Ramos (cell line): ENCODE measurements around the gene SLC44A1.

Experiments used
- in situ Hi-C: fragments of 300-500 bp; cut with MboI; formaldehyde crosslinking; loops from one replicate; pipeline ENCODE4 v1.14.3; 2022; ENCODE audit warnings: low sequenced_read_pairs; ENCODE audit not compliant: unreplicated experiment

SLC44A1 gene

GRCh38 chr9:105293408-105293807 lies 49.0 kb downstream of the SLC44A1 start:
- in situ Hi-C loops, result no loop called here

GRCh38 chr9:105295201-105295550 lies 50.7 kb downstream of the SLC44A1 start:
- in situ Hi-C loops, result no loop called here

GRCh38 chr9:105295986-105296385 lies 51.5 kb downstream of the SLC44A1 start:
- in situ Hi-C loops, result no loop called here

GRCh38 chr9:105296445-105296844 lies 52.0 kb downstream of the SLC44A1 start:
- in situ Hi-C loops, result no loop called here

DNA sequence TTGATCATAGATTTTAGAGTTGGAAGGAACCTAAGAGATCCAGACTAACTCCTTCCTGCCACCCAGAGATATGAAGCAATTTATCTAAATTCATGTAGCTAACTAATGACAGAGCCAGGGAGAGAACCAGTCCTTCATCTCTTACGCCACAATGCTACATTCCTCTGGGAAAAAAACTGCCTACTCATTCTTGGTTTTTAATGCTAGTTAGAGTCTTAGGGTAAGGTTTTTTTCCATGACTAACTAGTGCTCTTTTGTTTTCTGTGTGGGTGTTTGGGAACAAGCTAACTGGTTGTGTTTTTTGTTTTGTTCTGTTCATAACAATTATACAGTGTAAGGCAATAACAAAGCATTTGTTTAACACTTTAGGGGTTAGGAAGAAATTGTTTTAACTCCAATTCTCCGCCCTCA lies 52.4 kb downstream of the SLC44A1 start:
- in situ Hi-C loops, result no loop called here

DNA sequence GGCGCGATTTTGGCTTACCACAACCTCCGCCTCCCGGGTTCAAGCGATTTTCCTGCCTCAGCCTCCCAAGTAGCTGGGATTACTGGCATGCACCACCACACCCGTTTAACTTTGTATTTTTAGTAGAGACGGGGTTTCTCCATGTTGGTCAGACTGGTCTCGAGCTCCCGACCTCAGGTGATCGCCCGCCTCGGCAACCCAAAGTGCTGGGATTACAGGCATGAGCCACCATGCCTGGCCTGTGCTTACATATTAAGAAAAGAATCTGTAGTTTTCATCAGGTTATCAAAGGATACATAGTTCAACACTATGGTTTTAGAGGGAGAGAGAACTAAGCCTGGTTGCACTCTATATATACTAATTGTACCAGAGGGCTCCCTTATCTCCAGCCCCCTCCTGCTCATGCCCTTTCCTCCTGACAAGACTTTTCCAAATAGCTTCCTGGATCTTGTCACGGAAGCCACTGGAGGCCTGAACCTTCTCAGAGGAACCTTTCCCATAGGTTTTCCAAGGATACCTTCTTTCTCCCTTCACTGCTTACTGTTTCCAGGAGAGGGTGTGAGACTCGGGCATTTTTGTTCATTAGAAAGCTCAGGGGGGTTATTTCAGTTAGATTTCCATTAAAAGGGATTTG lies 53.1 kb downstream of the SLC44A1 start:
- in situ Hi-C loops, result no loop called here

DNA sequence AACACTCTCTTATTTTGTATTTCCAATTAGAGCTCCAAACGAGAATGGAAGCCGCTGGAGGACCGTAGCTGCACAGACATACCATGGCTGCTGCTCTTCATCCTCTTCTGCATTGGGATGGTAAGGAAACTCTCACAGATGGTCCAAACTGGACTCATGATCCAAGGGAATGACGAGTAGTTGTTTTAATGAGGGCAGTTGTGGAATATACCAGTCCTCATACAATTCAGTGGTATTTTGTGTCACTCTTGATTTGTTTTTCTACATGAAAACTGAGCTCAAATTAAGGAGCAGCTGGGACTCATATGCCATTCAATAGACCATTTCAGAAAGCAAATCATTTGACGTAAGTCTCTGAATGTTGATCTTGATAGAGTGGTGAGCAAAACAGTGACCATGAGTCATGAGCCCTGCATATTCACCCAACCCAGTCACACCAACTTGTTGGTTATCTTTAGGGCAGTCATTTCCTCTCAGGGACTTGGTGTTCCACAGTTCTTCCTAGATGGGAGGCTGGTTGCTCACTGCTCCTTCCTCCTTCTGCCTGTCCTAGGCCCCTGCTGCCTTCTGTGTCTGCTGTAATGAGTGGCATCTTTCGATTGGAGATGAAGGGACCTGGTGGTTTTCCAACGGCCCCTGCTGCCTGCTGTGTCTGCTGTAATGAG lies 54.9 kb downstream of the SLC44A1 start:
- in situ Hi-C loops, result no loop called here

GRCh38 chr9:105302728-105303127 lies 58.3 kb downstream of the SLC44A1 start:
- in situ Hi-C loops, result no loop called here

DNA sequence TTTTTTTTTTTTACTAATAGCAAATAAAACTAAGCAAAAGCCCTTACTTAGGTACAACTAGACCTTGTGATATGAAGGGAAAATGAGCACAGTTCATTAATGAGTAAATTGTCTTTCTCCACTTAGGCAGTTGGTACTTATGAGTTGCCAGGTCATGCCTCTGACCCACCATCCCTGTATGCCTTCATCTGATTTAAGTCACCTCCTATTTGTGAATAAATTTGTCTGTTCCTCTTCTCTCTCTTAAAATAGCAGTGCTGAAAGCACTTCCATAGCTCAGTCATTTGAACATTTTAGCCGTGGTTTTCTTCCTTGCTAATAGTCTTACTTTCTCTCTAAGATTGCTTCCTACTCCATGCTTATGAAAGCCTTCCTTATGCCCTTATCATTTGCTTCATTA lies 61.4 kb downstream of the SLC44A1 start:
- in situ Hi-C loops, result no loop called here

GRCh38 chr9:105306351-105307140 lies 62.1 kb downstream of the SLC44A1 start:
- in situ Hi-C loops, result no loop called here

GRCh38 chr9:105307591-105308130 lies 63.2 kb downstream of the SLC44A1 start:
- in situ Hi-C loops, result no loop called here

GRCh38 chr9:105308461-105309341 lies 64.2 kb downstream of the SLC44A1 start:
- in situ Hi-C loops, result no loop called here

DNA sequence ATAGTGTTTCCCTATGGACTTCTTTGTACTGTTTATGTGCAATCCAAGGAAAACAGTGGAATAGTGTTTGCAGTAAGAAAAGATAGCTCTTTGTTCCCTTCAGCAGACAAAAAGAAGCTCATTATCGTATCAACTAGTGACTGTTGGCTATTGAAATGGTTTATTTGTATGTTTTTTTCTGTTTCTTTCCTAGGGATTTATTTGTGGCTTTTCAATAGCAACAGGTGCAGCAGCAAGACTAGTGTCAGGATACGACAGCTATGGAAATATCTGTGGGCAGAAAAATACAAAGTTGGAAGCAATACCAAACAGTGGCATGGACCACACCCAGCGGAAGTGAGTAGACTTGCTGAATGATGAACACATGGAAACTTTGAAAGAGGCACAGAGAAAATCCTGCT lies 65.1 kb downstream of the SLC44A1 start:
- in situ Hi-C loops, result no loop called here

- in situ Hi-C loops, result no loop called here
These were observed 66.9 kb downstream of the SLC44A1 start for GRCh38 chr9:105311306-105311705.

GRCh38 chr9:105313238-105313637 lies 68.8 kb downstream of the SLC44A1 start:
- in situ Hi-C loops, result no loop called here

- in situ Hi-C loops, result no loop called here
These were observed 72.3 kb downstream of the SLC44A1 start for GRCh38 chr9:105316703-105317102.

- in situ Hi-C loops, result no loop called here
These were observed 74.3 kb downstream of the SLC44A1 start for GRCh38 chr9:105318729-105319191.

GRCh38 chr9:105319202-105319813 lies 74.9 kb downstream of the SLC44A1 start:
- in situ Hi-C loops, result no loop called here

DNA sequence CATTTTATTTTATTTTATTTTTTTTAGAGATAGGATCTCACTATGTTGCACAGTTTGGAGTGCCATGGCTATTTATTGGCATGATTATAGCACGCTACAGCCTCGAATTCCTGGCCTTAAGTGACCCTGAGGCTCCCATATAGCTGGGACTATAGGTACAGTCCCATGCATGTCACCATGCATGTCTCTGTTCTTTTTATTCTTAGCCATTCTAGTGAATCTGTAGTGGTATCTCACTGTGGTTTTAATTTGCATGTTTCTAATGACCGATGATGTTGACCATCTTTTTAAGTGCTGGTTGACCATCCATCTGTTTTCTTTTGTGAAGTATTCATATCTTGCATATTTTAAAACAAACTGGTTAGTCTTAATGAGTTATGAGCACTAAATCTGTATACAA lies 76.1 kb downstream of the SLC44A1 start:
- in situ Hi-C loops, result no loop called here

- in situ Hi-C loops, result no loop called here
These were observed 83.8 kb downstream of the SLC44A1 start for GRCh38 chr9:105328296-105328695.
